GM12892 (cell line): ENCODE data around the gene RGS17.

ENCODE experiments used
- POLR2A ChIP-seq: IDR thresholded peaks from 2 replicates; pipeline ENCODE4 v1.6.1; 2011; ENCODE audit warnings: low read depth, low read length, control low read depth
- POLR2AphosphoS5 ChIP-seq: IDR thresholded peaks from 2 replicates; pipeline ENCODE4 v1.6.1; 2011; ENCODE audit warnings: low read depth, low read length, control low read depth

- no peak for TF ChIP-seq POLR2A
- no peak for TF ChIP-seq POLR2AphosphoS5
These were observed 47.2 kb downstream of the RGS17 start for GRCh38 chr6:153083869-153084268.
